ENCODE measurements around the gene SLC26A11.

SLC26A11 gene

GRCh38 chr17:80220054-80220735, at the start of gene SLC26A11, which contains the start of gene SGSH:
Gene SLC26A11 (plus strand): TSS chr17:80220427. CDS start chr17:80221561, 1,134 bp downstream.
Gene SGSH (minus strand): TSS chr17:80220333. CDS start chr17:80220313, 20 bp downstream.
- peak; percentile 45 for DNase-seq (ENCODE audit: low spot score)

- no peak for DNase-seq (ENCODE audit: low spot score)
Observed at GRCh38 chr17:80171681-80172080, 48.5 kb upstream of the SLC26A11 start.

- DNase-seq (ENCODE audit: low spot score) = no peak
Observed at GRCh38 chr17:80173126-80173525, 47.1 kb upstream of the SLC26A11 start.

- no peak for DNase-seq (ENCODE audit: low spot score)
Observed at GRCh38 chr17:80173916-80174315, 46.3 kb upstream of the SLC26A11 start.

- DNase-seq (ENCODE audit: low spot score) = no peak
Observed at GRCh38 chr17:80176757-80177156, 43.5 kb upstream of the SLC26A11 start.

- DNase-seq (ENCODE audit: low spot score) = no peak
Observed at GRCh38 chr17:80177986-80178595, 42.1 kb upstream of the SLC26A11 start.

GRCh38 chr17:80180192-80180591, 40.0 kb upstream of the SLC26A11 start:
- no peak for DNase-seq (ENCODE audit: low spot score)

- no peak for DNase-seq (ENCODE audit: low spot score)
Observed at GRCh38 chr17:80181431-80181830, 38.8 kb upstream of the SLC26A11 start.

- DNase-seq (ENCODE audit: low spot score) = no peak
Observed at GRCh38 chr17:80182118-80182844, 37.9 kb upstream of the SLC26A11 start.

GRCh38 chr17:80182845-80183223, 37.4 kb upstream of the SLC26A11 start:
- DNase-seq (ENCODE audit: low spot score) = no peak

GRCh38 chr17:80183581-80184422, 36.4 kb upstream of the SLC26A11 start:
- DNase-seq (ENCODE audit: low spot score) = no peak

GRCh38 chr17:80184423-80184714, 35.9 kb upstream of the SLC26A11 start:
- no peak for DNase-seq (ENCODE audit: low spot score)

- DNase-seq (ENCODE audit: low spot score) = no peak
Observed at GRCh38 chr17:80185968-80186367, 34.3 kb upstream of the SLC26A11 start.

- DNase-seq (ENCODE audit: low spot score) = no peak
Observed at GRCh38 chr17:80187090-80187489, 33.1 kb upstream of the SLC26A11 start.

- no peak for DNase-seq (ENCODE audit: low spot score)
Observed at GRCh38 chr17:80187515-80187941, 32.7 kb upstream of the SLC26A11 start.

- DNase-seq (ENCODE audit: low spot score) = no peak
Observed at GRCh38 chr17:80189611-80190010, 30.6 kb upstream of the SLC26A11 start.

- DNase-seq (ENCODE audit: low spot score) = no peak
Observed at GRCh38 chr17:80190716-80191115, 29.5 kb upstream of the SLC26A11 start.

GRCh38 chr17:80191192-80191591, 29.0 kb upstream of the SLC26A11 start:
- no peak for DNase-seq (ENCODE audit: low spot score)

- DNase-seq (ENCODE audit: low spot score) = no peak
Observed at GRCh38 chr17:80191865-80192661, 28.2 kb upstream of the SLC26A11 start.

GRCh38 chr17:80195141-80195540, 25.1 kb upstream of the SLC26A11 start:
- no peak for DNase-seq (ENCODE audit: low spot score)

Data from CD4-positive, alpha-beta T cell treated with Interleukin-15 for 4 hours (primary cell).